ENCODE data around the gene DFFB.
"Not testable (repeated sequence)": the region's sequence is repeated elsewhere in the genome, so short reads cannot be mapped to it uniquely, and the experiment has no call there.

DFFB gene

DNA sequence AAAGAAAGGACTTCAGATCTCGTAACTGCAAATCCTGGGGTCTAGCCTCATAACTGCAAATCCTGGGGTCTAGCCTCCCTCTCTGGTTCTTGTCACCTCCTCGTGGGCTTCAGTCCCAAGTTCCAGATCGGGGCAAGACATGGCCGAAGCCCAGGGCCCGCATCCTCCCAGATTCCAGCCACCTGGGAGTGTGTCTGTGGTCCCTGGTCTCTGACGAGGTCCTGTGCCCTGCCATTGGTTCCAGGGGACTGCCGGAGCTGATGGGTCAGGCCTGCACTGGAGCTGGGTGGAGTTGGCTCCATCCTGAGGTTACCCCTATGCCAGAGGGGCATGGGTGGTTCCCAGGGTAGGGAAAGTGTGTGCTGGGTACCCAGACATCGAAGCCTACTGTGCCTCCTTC, 60.5 kb downstream of the DFFB start:
- H3K4me3 ChIP-seq = no peak overlapping the region
- H3K27me3 ChIP-seq = peaks cover 0 to 48% of the 10 kb centered on the region in 2 donors
- no peaks in the 10 kb centered on the region for H3K36me3 ChIP-seq
- no peak overlapping the region for H3K27ac ChIP-seq
- no peaks in the 10 kb centered on the region for H3K4me1 ChIP-seq
- no peaks in the 10 kb centered on the region for H3K9me3 ChIP-seq
- DNase-seq = no peak
- TF ChIP-seq, protein P1, sequence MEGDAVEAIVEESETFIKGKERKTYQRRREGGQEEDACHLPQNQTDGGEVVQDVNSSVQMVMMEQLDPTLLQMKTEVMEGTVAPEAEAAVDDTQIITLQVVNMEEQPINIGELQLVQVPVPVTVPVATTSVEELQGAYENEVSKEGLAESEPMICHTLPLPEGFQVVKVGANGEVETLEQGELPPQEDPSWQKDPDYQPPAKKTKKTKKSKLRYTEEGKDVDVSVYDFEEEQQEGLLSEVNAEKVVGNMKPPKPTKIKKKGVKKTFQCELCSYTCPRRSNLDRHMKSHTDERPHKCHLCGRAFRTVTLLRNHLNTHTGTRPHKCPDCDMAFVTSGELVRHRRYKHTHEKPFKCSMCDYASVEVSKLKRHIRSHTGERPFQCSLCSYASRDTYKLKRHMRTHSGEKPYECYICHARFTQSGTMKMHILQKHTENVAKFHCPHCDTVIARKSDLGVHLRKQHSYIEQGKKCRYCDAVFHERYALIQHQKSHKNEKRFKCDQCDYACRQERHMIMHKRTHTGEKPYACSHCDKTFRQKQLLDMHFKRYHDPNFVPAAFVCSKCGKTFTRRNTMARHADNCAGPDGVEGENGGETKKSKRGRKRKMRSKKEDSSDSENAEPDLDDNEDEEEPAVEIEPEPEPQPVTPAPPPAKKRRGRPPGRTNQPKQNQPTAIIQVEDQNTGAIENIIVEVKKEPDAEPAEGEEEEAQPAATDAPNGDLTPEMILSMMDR (IDR thresholded peaks at IDR 0.05) = no peak
- intact Hi-C loops (cut with DNase I; ENCODE audit: low total_unique reads) = no loop called here

DNA sequence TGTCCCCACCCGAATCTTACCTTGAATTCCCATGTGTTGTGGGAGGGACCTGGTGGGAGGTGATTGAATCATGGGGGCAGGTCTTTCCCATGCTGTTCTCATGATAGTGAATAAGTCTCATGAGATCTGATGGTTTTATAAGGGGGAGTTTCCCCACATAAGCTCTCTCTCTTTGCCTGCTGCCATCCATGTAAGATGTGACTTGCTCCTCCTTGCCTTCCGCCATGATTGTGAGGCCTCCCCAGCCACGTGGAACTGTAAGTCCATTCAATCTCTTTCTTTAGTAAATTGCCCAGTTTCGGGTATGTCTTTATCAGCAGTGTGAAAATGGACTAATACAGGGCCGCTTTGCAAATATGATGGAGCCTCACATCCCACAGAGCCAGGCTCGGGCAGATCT, 61.1 kb downstream of the DFFB start:
- H3K4me3 ChIP-seq; H3K4me1 ChIP-seq; H3K36me3 ChIP-seq; H3K9me3 ChIP-seq; H3K27ac ChIP-seq; DNase-seq; intact Hi-C loops (cut with DNase I; ENCODE audit: low total_unique reads): not testable (repeated sequence)
- peaks cover 0 to 49% of the 10 kb centered on the region in 2 donors for H3K27me3 ChIP-seq

DNA sequence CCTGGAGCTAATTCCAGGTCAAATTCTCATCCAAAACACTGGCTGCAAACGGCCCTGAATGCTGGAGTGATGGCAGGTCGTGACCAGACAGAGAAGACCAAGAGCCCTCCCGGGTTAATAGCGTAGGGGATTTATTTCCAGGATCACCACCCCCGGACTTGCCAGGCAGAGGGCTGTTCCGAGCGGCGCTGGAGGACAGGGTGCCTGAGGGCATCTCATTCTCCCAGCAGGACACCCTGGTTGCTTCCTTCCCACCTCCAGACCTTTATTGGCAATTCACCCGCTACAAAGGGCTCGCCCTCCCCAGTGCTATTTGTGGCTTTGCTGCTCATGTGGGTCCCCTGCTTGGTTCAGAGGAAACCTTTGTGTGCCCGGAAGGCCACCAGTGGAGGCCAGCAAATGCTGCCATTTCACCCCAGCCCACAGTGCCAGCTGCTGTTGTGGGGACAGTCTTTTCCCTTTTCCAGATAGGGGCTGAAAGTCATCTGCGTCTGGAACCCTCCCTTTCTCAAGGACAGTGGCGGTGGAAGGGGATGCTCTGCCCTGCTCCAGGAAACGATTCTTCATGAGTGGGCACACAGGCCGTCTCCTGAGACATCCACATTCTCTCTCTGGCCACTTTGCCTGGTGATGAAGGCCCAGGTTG, 61.8 kb downstream of the DFFB start:
- no peaks in the 10 kb centered on the region for H3K36me3 ChIP-seq
- no peaks in the 10 kb centered on the region for H3K4me1 ChIP-seq
- no peaks in the 10 kb centered on the region for H3K9me3 ChIP-seq
- H3K27ac ChIP-seq = no peak overlapping the region
- TF ChIP-seq, protein P1 (IDR thresholded peaks at IDR 0.05) = no peak
- H3K4me3 ChIP-seq = no peak overlapping the region
- DNase-seq = no peak
- H3K27me3 ChIP-seq = peaks cover 0 to 57% of the 10 kb centered on the region in 2 donors
- intact Hi-C loops (cut with DNase I; ENCODE audit: low total_unique reads) = no loop called here

DNA sequence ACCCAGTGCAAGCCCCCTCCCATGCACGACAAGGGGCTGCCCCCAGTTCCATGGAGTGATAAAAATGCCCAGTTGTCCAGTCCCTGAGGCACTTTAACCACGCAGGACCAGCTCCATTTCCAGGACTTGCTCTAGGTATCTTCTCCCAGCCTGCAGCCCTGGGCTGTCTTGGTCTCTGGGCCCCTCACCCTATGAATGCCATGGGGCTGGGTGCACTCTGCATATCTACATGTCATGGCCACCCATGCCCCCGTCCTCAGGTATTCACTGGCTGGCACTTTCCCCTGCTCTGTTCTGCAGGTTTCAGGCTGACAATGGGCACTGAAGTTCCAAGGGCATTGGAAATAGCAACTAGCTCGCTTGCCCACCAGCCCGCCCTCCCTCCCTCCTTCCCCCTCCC, 62.4 kb downstream of the DFFB start:
- Histone ChIP-seq H3K27me3 (peaks cover 0 to 60% of the 10 kb centered on the region in 2 donors), H3K36me3 (no peaks in the 10 kb centered on the region), H3K27ac (no peak overlapping the region), H3K4me3 (no peak overlapping the region), H3K4me1 (no peaks in the 10 kb centered on the region), H3K9me3 (no peaks in the 10 kb centered on the region)
- intact Hi-C loops (cut with DNase I; ENCODE audit: low total_unique reads) = no loop called here
- no peak for DNase-seq
- TF ChIP-seq, protein P1 (IDR thresholded peaks at IDR 0.05) = no peak

DNA sequence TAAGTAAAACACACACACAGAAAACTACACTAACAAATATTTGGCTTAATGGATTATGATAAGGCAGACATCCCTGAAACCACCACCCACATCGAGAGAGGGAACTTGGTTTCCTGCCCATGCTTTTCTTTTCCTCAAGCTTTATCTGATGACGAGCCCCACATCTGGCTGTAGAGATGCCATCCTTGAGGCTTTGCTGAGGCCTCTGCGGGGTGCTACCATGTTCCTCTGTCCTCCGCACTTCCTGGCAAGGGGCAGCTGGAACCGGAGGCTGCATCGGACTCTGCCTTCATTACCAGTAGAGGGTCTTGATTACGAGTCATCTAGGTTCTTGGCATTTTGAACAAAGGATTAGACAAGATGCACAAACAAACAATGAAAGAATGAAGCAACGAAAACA, 64.5 kb downstream of the DFFB start:
- no peak for DNase-seq
- Histone ChIP-seq H3K36me3 (no peaks in the 10 kb centered on the region), H3K27me3 (peaks cover 0 to 61% of the 10 kb centered on the region in 2 donors), H3K9me3 (no peaks in the 10 kb centered on the region), H3K4me3 (no peak overlapping the region), H3K27ac (no peak overlapping the region), H3K4me1 (no peaks in the 10 kb centered on the region)
- TF ChIP-seq, protein P1 (IDR thresholded peaks at IDR 0.05) = no peak
- intact Hi-C loops (cut with DNase I; ENCODE audit: low total_unique reads) = no loop called here

DNA sequence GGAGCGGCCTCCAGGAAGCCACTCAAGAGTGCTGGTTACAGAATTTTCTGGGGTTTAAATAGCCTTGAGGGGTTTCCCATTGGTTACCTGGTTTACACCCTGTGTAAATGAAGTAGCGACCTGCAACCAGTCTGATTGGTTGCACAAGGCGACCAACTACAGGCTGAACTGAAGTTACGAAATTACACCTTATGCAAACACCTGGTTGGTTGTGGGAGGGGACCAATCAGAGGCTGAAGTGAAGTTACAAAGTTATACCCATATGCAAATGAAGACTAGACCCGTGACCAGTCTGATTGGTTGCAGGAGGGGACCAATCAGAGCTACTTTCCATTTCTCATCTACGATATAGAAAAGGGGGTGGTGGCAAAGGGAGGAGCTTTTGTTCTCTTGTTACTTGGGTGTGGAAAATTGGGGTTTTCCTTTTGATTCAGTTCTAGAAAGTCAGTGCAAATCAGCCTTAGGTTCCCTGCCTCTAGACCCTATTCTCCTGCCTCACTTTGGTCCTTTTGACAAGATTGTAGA, 65.0 kb downstream of the DFFB start:
- TF ChIP-seq, protein P1 (IDR thresholded peaks at IDR 0.05) = no peak

More for the DNA sequence above, 65.0 kb downstream of the DFFB start:
- no peak overlapping the region for H3K27ac ChIP-seq
- intact Hi-C loops (cut with DNase I; ENCODE audit: low total_unique reads) = no loop called here
- H3K4me3 ChIP-seq = no peak overlapping the region
- H3K36me3 ChIP-seq = no peaks in the 10 kb centered on the region
- no peaks in the 10 kb centered on the region for H3K9me3 ChIP-seq
- no peaks in the 10 kb centered on the region for H3K4me1 ChIP-seq
- peaks cover 0 to 59% of the 10 kb centered on the region in 2 donors for H3K27me3 ChIP-seq
- DNase-seq = no peak
